AG10803 (cell line): Measurements from ENCODE around the gene ADAM12.

ENCODE experiments used
- DNase-seq: peaks from one replicate; pipeline ENCODE4 v3.0.0; 2010; ENCODE audit warnings: low read depth
- H3K4me3 ChIP-seq: 2 replicates; pipeline ENCODE4 v1.5.1; 2011; ENCODE audit warnings: mild to moderate bottlenecking, low read length, control low read depth
- CTCF ChIP-seq: conservative IDR thresholded peaks from 2 replicates; pipeline ENCODE4 v1.5.1; 2011; ENCODE audit warnings: mild to moderate bottlenecking, low read length, control low read depth, inconsistent platforms

ADAM12 gene

DNA sequence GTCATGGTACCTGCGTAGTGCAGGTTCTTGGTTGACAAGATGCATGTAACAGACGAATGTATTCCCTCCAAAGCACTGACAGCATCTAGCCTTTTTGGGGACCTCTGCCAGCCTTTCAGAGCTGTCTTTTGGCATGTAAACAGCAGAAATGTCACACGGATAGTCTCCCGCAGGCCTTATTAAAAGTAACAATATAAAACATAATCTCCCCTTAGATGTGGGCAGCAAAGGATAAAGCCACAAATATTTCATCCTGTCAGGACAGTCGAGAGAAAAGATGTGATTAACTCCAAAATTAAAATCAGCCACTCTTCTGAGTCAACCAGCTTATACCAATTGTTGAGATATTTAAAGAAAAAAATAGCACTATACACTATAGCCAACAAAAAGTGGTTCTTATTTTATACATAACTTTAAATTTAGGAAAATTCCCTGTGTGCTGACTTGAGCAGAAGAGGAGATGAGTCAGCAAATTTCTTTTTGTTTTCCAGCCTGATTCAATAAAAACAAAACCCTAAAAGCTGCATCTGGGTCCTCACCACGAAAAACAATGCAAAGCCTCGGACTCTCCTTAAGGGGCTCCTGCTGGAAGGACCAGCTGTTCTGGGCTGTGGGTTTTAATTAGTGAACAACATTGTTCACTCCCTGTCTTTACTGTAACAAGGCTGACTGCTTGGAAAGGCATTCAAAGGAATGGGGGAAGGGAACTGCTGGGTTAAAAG lies 240.2 kb downstream of the ADAM12 start:
- TF ChIP-seq CTCF: no peak
- DNase-seq: peak; percentile 91
- no peak overlapping the region for H3K4me3 ChIP-seq

GRCh38 chr10:126146771-126147170 lies 241.5 kb downstream of the ADAM12 start:
- no peak for DNase-seq
- no peak for TF ChIP-seq CTCF
- H3K4me3 ChIP-seq: no peak overlapping the region

- no peak overlapping the region for H3K4me3 ChIP-seq
- no peak for DNase-seq
- TF ChIP-seq CTCF: no peak
Observed at GRCh38 chr10:126143117-126143516, 245.2 kb downstream of the ADAM12 start.

GRCh38 chr10:126140746-126141273 lies 247.5 kb downstream of the ADAM12 start:
- no peak for TF ChIP-seq CTCF

GRCh38 chr10:126137562-126138221 lies 250.6 kb downstream of the ADAM12 start:
- DNase-seq: peak; percentile 32
- H3K4me3 ChIP-seq: no peak overlapping the region
- no peak for TF ChIP-seq CTCF

More at GRCh38 chr10:126140746-126141273, 247.5 kb downstream of the ADAM12 start:
- no peak overlapping the region for H3K4me3 ChIP-seq
- DNase-seq: no peak

DNA sequence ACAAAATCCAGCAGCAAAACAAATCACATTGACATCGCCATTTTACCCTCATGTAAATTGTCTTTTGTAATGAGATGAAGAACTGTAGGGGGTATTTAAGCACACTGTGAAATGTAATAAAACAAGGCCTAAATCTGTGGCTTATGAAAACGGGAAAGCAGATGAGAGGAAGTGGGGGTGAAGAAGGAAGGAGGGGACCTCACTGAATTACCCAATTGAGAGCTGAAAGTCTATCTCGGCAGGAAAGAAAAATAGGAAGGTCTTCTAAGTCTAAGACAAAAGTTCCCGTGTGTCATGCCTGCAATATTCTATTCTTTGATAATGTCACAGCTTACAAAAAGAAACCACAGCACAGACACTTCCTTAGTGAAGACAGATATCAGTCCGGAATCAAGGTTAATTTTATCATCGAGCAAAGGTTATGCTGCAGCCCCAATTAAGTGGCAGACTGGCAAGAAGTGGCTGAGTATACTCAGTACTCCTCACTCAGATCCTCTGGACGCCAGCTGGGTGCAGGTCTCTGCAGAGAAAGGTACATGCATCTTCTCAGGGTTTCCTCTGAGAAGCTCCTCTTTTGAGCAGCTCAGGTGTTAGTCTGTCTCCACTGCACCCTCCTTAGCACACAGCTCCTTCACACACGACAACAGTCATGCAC lies 252.2 kb downstream of the ADAM12 start:
- no peak overlapping the region for H3K4me3 ChIP-seq
- no peak for TF ChIP-seq CTCF
- DNase-seq: no peak
